Tibial nerve (tissue), 4 donors: ENCODE data around the gene SPTAN1. TPM values are rescaled to one million over a fixed set of nuclear protein-coding genes. Genes with fewer than 3 reads are reported as not detected.
"Not testable (repeated sequence)": the region's sequence is repeated elsewhere in the genome, so short reads cannot be mapped to it uniquely, and the experiment has no call there.

Experiments used
- DNase-seq, 2 donors: peaks; one replicate each; pipeline ENCODE4 v3.0.0-alpha.2; 2019; ENCODE audit warnings: low spot score in 2 of 2
- H3K27ac ChIP-seq, 4 donors: fragments of 200-600 bp; sonication (generic) in 3 of 4; one replicate each; pipeline ENCODE4 v1.5.1; 2017 to 2019; ENCODE audit warnings: mild to moderate bottlenecking in 1 of 4
- H3K27me3 ChIP-seq, 2 donors: fragments of 200-600 bp; sonication (generic) in 1 of 2; one replicate each; pipeline versions ENCODE4 v1.5.1 to v1.6.0; 2017 to 2019
- H3K36me3 ChIP-seq, 3 donors: fragments of 200-600 bp; sonication (generic); one replicate each; pipeline ENCODE4 v1.5.1; 2018 to 2019
- H3K4me1 ChIP-seq, 4 donors: fragments of 200-600 bp; sonication (generic) in 3 of 4; one replicate each; pipeline ENCODE4 v1.5.1; 2017 to 2019
- H3K4me3 ChIP-seq, 4 donors: fragments of 200-600 bp; sonication (generic) in 3 of 4; one replicate each; pipeline ENCODE4 v1.5.1; 2017 to 2019; ENCODE audit warnings: mild to moderate bottlenecking in 1 of 4, moderate library complexity in 1 of 4
- H3K9me3 ChIP-seq, 4 donors: fragments of 200-600 bp; sonication (generic) in 3 of 4; one replicate each; pipeline ENCODE4 v1.5.1; 2017 to 2019
- EP300 ChIP-seq, 2 donors: sonication (generic); formaldehyde crosslinking; IDR thresholded peaks; one replicate each; pipeline ENCODE4 v1.6.1; 2017; ENCODE audit warnings: antibody characterized with exemption in 2 of 2, mild to moderate bottlenecking in 1 of 2
- POLR2A ChIP-seq, 2 donors: fragments of 450-650 bp; IDR thresholded peaks; one replicate each; pipeline ENCODE4 v1.6.1; 2017; ENCODE audit warnings: antibody characterized with exemption in 2 of 2, mild to moderate bottlenecking in 2 of 2, moderate library complexity in 2 of 2
- WGBS, 2 donors: methylation state at CpG; one replicate each; pipeline ENCODE4 v1.1.5; 2018; 5-methylcytosine and 5-hydroxymethylcytosine counted together
- total RNA-seq, 4 donors: library from RNA; depleted of rRNA; stranded (reverse); fragments of >200 nt; gene quantifications; one replicate each; pipeline ENCODE4 v1.1.0, GENCODE V29; 2016
- TF ChIP-seq, protein P1 (sequence below), 5 experiments: fragments of 200-600 bp in 3 of 5; fragments of 450-650 bp in 2 of 5; sonication (generic) in 3 of 5; IDR thresholded peaks; one replicate each; pipeline ENCODE4 v1.5.1; 2016 to 2019; ENCODE audit warnings: antibody characterized with exemption in 5 of 5, mild to moderate bottlenecking in 3 of 5, moderate library complexity in 2 of 5

The SPTAN1 gene
- total RNA-seq, result 100 to 1,000 TPM; 491 to 540 (median 508) TPM

DNA sequence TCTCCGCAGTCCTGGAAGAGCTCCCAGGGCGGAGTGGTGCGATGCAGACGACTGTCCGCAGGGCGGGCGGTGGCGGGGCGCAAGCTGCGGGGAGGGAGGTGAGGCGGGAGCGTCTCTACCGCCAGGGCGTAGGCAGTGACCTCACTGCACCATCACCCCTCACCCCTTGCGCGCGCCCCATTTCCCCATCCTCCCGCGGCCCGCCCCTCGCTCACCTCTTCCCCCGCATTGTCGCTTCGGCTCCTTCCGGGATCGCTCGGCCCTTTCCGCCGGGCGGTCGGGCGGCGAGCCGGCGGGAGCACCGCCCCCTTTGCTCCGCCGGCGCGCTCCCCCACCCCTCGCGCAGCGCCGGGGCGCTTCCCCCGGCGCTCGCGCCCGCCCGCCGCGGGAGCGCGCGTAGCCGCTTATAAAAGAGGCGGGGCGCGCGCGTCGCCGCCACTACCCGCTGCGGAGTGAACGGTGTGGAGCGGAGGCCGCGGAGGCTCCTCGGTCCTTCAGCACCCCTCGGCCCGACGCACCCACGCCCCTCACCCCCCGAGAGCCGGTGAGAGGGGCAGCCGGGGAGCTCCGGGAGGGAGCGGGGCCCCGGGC is at the start of gene SPTAN1:
Gene SPTAN1 (plus strand): TSS at position 435 of the 591 bp plus-strand sequence. CDS start 14,154 bp downstream, outside the sequence.
- H3K27ac ChIP-seq, result peak within 1 kb of the TSS; percentile 93 to 98 (median 96)
- no peaks in the 10 kb centered on the region for H3K27me3 ChIP-seq
- peak; percentile 96 to 97 for TF ChIP-seq POLR2A (IDR thresholded peaks at IDR 0.05)
- TF ChIP-seq, protein P1, sequence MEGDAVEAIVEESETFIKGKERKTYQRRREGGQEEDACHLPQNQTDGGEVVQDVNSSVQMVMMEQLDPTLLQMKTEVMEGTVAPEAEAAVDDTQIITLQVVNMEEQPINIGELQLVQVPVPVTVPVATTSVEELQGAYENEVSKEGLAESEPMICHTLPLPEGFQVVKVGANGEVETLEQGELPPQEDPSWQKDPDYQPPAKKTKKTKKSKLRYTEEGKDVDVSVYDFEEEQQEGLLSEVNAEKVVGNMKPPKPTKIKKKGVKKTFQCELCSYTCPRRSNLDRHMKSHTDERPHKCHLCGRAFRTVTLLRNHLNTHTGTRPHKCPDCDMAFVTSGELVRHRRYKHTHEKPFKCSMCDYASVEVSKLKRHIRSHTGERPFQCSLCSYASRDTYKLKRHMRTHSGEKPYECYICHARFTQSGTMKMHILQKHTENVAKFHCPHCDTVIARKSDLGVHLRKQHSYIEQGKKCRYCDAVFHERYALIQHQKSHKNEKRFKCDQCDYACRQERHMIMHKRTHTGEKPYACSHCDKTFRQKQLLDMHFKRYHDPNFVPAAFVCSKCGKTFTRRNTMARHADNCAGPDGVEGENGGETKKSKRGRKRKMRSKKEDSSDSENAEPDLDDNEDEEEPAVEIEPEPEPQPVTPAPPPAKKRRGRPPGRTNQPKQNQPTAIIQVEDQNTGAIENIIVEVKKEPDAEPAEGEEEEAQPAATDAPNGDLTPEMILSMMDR (IDR thresholded peaks at IDR 0.05), result peak in 3 of 5 experiments; percentile 10 to 60 (median 42)
- peak in 1 of 2 donors; percentile 98 for TF ChIP-seq EP300 (IDR thresholded peaks at IDR 0.05)
- peak; percentile 85 for DNase-seq
- peaks cover 0 to 65% (median 49%) of the 10 kb centered on the region in 4 donors for H3K4me1 ChIP-seq
- H3K9me3 ChIP-seq, result no peaks in the 10 kb centered on the region
- WGBS, 2 donors, result 0% methylated on average over 6 to 22 of the region's 81 CpGs
- no peaks in the 10 kb centered on the region for H3K36me3 ChIP-seq
- peak within 1 kb of the TSS; percentile 82 to 98 (median 89) for H3K4me3 ChIP-seq

DNA sequence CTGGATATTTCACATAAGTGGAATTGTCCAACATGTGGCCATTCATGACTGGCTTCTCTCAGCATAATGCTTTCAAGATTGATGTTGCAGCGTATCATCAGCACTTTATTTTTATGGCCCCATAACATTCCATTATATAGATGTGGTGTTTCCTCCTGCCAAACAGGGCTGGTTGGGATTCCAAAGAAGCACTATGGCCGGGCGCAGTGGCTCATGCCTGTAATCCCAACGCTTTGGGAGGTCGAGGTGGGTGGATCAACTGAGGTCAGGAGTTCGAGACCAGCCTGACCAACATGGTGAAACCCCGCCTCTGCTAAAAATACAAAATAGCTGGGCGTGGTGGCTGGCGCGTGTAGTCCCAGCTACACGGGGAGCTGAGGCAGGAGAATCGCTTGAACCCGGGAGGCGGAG is 49.0 kb upstream of the SPTAN1 start:
- peaks cover 0 to 23% (median 0%) of the 10 kb centered on the region in 3 donors for H3K36me3 ChIP-seq
- H3K4me1 ChIP-seq, result peaks cover 0 to 27% (median 5%) of the 10 kb centered on the region in 4 donors
- DNase-seq, H3K9me3 ChIP-seq, H3K27me3 ChIP-seq: not testable (repeated sequence)
- H3K27ac ChIP-seq, result peak overlapping the region in 2 of 4 donors; percentile 19 to 91
- WGBS, 2 donors, result 42 to 43% methylated on average over 14 of the region's 14 CpGs
- peak overlapping the region in 1 of 4 donors; percentile 96 for H3K4me3 ChIP-seq

DNA sequence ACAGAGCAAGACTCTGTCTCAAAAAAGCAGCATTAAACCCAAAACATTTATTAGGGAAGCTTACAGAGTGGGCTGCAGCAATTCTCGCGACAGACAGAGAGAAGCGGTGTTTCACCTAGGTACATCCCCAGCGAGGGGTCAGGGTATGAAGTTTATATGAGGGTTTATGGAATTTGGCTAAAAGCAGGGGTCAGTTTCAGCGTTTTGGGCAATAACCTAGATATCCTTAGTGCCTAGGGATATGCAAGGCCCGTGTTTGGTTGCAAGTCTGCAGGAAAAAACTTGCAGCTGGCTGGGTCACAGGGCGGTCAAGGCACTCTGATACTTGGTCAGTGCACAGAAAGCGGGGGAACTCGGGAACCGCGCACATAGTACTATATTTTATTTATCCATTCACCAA is 48.5 kb upstream of the SPTAN1 start:
- Histone ChIP-seq H3K36me3 (peaks cover 0 to 20% (median 0%) of the 10 kb centered on the region in 3 donors), H3K9me3 (no peaks in the 10 kb centered on the region), H3K27me3 (no peaks in the 10 kb centered on the region), H3K27ac (peak overlapping the region in 3 of 4 donors; percentile 77 to 91 (median 90)), H3K4me1 (peaks cover 0 to 27% (median 5%) of the 10 kb centered on the region in 4 donors), H3K4me3 (peak overlapping the region; percentile 65 to 99 (median 91))
- DNase-seq, result no peak
- 9 to 16% methylated on average over 11 of the region's 11 CpGs for WGBS, 2 donors
- TF ChIP-seq, protein P1 (IDR thresholded peaks at IDR 0.05), result no peak
- TF ChIP-seq POLR2A (IDR thresholded peaks at IDR 0.05) (no peak), EP300 (IDR thresholded peaks at IDR 0.05) (no peak)

DNA sequence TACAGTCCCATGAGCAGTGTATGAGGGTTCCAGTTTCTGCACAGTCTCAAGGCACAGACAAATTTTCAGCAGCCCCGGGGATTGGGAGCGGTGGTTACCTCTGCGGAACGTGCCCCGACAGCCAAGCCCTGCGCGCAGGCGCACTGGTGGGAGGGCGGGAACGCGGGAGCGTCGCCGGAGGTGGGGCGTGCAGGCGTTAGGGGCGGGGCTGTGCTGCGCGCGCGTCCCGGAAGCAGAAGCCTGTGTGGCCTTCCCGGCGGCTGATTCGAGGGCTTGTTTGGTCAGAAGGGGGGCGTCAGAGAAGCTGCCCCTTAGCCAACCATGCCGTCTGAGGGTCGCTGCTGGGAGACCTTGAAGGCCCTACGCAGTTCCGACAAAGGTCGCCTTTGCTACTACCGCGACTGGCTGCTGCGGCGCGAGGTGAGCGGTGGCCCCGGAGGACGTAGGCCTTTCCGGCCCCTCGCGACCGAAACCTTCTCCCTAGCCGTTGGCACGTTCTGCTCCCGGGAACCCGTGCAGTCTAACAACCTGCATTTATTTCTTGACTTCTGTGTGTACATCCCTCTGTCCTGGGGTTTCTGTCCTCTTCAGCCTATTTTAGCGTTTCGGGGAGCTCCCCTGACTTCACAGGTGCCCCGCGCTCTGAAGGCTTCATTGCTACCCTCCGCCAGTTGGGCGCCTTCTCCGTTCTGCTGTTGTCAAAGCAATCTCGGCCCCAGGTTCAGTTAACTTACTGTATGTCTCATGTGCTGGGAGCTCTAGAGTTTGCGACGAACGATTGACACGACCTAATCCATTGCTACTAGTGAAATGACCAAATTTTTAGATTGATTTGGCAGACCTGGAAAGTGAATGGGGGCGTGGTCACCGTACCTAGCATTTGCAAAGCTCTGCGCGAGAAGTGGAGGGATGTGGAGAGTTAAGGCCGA is 47.6 kb upstream of the SPTAN1 start, which contains the start of gene GLE1:
Gene GLE1 (plus strand): TSS at position 235 of the 929 bp plus-strand sequence. CDS start 87 bp downstream, at position 322.
- no peaks in the 10 kb centered on the region for H3K27me3 ChIP-seq
- DNase-seq, result peak; percentile 86 to 90
- no peaks in the 10 kb centered on the region for H3K9me3 ChIP-seq
- peaks cover 0 to 27% (median 5%) of the 10 kb centered on the region in 4 donors for H3K4me1 ChIP-seq
- peak within 1 kb of the TSS; percentile 65 to 99 (median 91) for H3K4me3 ChIP-seq
- H3K36me3 ChIP-seq, result peaks cover 0 to 20% (median 3%) of the 10 kb centered on the region in 3 donors
- 0 to 1% methylated on average over 46 to 56 of the region's 64 CpGs for WGBS, 2 donors
- TF ChIP-seq EP300 (IDR thresholded peaks at IDR 0.05), result peak; percentile 81 to 83
- TF ChIP-seq, protein P1 (IDR thresholded peaks at IDR 0.05), result no peak
- TF ChIP-seq POLR2A (IDR thresholded peaks at IDR 0.05), result peak in 1 of 2 donors; percentile 65
- H3K27ac ChIP-seq, result peak within 1 kb of the TSS; percentile 43 to 91 (median 84)

DNA sequence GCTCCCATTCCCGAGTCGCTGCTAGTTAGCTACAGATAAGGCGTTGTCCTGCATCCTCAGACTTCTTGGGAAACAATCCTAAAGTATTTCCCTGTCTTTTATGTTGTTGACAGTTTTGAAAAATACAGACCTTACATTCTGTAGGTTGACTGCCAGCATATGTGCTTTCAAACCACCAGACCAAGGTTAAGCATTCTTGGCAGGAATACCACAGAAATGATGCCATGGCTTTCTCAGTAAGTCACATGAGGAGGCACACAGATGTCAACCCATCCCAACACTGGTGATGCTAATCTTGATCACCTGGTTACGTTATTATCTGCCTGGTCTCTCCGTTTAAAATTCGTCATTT is 47.0 kb upstream of the SPTAN1 start:
- Histone ChIP-seq H3K9me3 (no peaks in the 10 kb centered on the region), H3K4me1 (peaks cover 0 to 27% (median 5%) of the 10 kb centered on the region in 4 donors), H3K27me3 (no peaks in the 10 kb centered on the region), H3K27ac (peak overlapping the region in 1 of 4 donors; percentile 91), H3K4me3 (peak overlapping the region; percentile 65 to 99 (median 91)), H3K36me3 (peaks cover 0 to 20% (median 9%) of the 10 kb centered on the region in 3 donors)
- DNase-seq, result no peak
- 33 to 38% methylated on average over 6 of the region's 6 CpGs for whole genome bisulfite sequencing, 2 donors
- TF ChIP-seq EP300 (IDR thresholded peaks at IDR 0.05), result no peak
- TF ChIP-seq, protein P1 (IDR thresholded peaks at IDR 0.05), result no peak
- no peak for TF ChIP-seq POLR2A (IDR thresholded peaks at IDR 0.05)

DNA sequence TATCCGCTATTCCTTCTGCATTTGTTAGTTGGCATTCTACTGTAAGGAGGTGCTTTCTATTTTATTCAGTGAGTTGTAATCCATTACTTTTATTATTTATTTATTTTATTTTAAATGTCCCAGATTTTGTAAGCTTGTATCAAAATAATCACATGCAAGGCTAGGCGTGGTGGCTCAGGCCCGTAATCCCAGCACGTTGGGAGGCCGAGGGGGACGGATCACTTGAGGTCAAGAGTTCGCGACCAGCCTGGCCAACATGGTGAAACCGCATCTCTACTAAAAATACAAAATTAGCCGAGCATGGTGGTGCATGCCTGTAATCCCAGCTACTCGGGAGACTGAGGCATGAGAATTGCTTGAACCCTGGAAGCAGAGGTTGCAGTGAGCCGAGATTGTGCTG is 46.5 kb upstream of the SPTAN1 start:
- H3K27ac ChIP-seq, H3K9me3 ChIP-seq, H3K27me3 ChIP-seq, DNase-seq: not testable (repeated sequence)
- Histone ChIP-seq H3K4me3 (peak overlapping the region in 1 of 4 donors; percentile 96), H3K36me3 (peaks cover 0 to 26% (median 11%) of the 10 kb centered on the region in 3 donors), H3K4me1 (peaks cover 0 to 27% (median 5%) of the 10 kb centered on the region in 4 donors)
- 78 to 86% methylated on average over 12 of the region's 12 CpGs for WGBS, 2 donors
